ENCODE results near the gene OR7E24. TPM values are rescaled to one million over a fixed set of nuclear protein-coding genes. Genes with fewer than 3 reads are reported as not detected.

The OR7E24 gene
- total and polyA plus RNA-seq, 2 donors (not counting 3 experiments of a cell fraction or from before 2014, with no cell fraction given): not detected

DNA sequence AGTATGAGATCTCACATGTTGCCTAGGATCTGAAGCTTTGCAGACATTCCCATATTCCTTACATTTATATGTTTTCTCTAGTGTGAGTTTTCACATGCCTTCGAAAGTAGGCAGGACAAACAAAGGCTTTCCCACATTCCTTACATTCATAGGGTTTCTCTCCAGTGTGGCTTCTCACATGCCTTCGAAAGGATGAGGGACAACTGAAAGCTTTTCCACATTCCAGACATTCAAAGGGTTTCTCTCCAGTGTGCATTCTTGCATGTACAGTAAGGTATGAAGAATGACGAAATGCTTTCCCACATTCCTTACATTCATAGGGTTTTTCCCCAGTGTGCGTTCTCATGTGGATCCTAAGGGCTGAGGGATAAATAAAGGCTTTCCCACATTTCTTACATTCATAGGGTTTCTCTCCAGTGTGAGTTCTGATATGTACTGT lies 44.7 kb downstream of the OR7E24 start:
- BruUV-seq (replicated peaks): no TSS peak

More for the DNA sequence above, 44.7 kb downstream of the OR7E24 start:
- no peak for DNase-seq (ENCODE audit: low read depth, low spot score)
- Histone ChIP-seq H3K9ac (replicated peaks; ENCODE audit: extremely low read depth, insufficient read depth, low read length) (no peak overlapping the region), H3K79me2 (ENCODE audit: control insufficient read depth, insufficient read depth, low read length) (no peaks in the 10 kb centered on the region), H4K20me1 (replicated peaks; ENCODE audit: control insufficient read depth, extremely low read depth, insufficient read depth, low read length) (no peaks in the 10 kb centered on the region), H3K4me2 (ENCODE audit: insufficient read depth, low read length) (no peak overlapping the region), H3K36me3 (ENCODE audit: control insufficient read depth in 2 of 2, extremely low read depth in 1 of 2, insufficient read depth in 2 of 2, low read length in 2 of 2) (peaks cover 4 to 15% of the 10 kb centered on the region in 2 experiments), H2AFZ (ENCODE audit: low read depth, low read length) (no peak overlapping the region), H3K27me3 (ENCODE audit: control insufficient read depth in 2 of 2, insufficient read depth in 2 of 2, low read length in 2 of 2) (no peaks in the 10 kb centered on the region), H3K27ac (ENCODE audit: insufficient read depth, low read depth, low read length) (no peak overlapping the region), H3K9me1 (replicated peaks; ENCODE audit: control insufficient read depth, extremely low read depth, insufficient read depth, low read length) (no peaks in the 10 kb centered on the region), H3K4me1 (ENCODE audit: control insufficient read depth, extremely low read depth, insufficient read depth, low read length) (no peaks in the 10 kb centered on the region), H3K4me3 (replicated peaks in 1 of 3; ENCODE audit: insufficient read depth in 1 of 3, low read depth in 1 of 3, low read length in 3 of 3) (no peak overlapping the region), H3K9me3 (replicated peaks; ENCODE audit: control insufficient read depth, insufficient read depth, low read length) (peaks cover 20% of the 10 kb centered on the region)
- FAIRE-seq: no peak
- ChIA-PET CTCF (no interaction called here), POLR2A (no interaction called here)
- dilution Hi-C loops (cut with MboI; ENCODE audit: extremely low pct_ligation_motif_present, low sequenced_read_pairs) (no loop called here), intact Hi-C loops (cut with micrococcal nuclease) (no loop called here)
- TF ChIP-seq POLR2AphosphoS5 (IDR thresholded peaks at IDR 0.05; ENCODE audit: insufficient read depth, low read depth, low read length) (no peak), MYC (IDR thresholded peaks at IDR 0.05; ENCODE audit: low read depth, low read length) (no peak), FOS (IDR thresholded peaks at IDR 0.05; ENCODE audit: borderline replicate concordance, insufficient read depth, low read length) (no peak), JUN (IDR thresholded peaks at IDR 0.05; ENCODE audit: borderline replicate concordance, insufficient read depth, insufficient read length, low read depth) (no peak), POLR2A (IDR thresholded peaks at IDR 0.05; ENCODE audit: low read depth, low read length) (no peak), EZH2 (IDR thresholded peaks at IDR 0.05; ENCODE audit: borderline replicate concordance, low read depth, low read length, severe bottlenecking) (no peak), GATA2 (IDR thresholded peaks at IDR 0.05; ENCODE audit: insufficient read depth, insufficient read length, low read depth, low read length) (no peak)
- TF ChIP-seq, protein P1, sequence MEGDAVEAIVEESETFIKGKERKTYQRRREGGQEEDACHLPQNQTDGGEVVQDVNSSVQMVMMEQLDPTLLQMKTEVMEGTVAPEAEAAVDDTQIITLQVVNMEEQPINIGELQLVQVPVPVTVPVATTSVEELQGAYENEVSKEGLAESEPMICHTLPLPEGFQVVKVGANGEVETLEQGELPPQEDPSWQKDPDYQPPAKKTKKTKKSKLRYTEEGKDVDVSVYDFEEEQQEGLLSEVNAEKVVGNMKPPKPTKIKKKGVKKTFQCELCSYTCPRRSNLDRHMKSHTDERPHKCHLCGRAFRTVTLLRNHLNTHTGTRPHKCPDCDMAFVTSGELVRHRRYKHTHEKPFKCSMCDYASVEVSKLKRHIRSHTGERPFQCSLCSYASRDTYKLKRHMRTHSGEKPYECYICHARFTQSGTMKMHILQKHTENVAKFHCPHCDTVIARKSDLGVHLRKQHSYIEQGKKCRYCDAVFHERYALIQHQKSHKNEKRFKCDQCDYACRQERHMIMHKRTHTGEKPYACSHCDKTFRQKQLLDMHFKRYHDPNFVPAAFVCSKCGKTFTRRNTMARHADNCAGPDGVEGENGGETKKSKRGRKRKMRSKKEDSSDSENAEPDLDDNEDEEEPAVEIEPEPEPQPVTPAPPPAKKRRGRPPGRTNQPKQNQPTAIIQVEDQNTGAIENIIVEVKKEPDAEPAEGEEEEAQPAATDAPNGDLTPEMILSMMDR (IDR thresholded peaks at IDR 0.05; ENCODE audit: extremely low read depth in 1 of 2, insufficient read depth in 1 of 2, low read depth in 1 of 2, low read length in 2 of 2): no peak
- TF ChIP-seq, protein P2, sequence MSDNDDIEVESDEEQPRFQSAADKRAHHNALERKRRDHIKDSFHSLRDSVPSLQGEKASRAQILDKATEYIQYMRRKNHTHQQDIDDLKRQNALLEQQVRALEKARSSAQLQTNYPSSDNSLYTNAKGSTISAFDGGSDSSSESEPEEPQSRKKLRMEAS (IDR thresholded peaks at IDR 0.05; ENCODE audit: insufficient read depth, insufficient read length): no peak
